Limb (tissue), 2 donors: ENCODE data around the gene MBLAC1.

Source experiments
- DNase-seq, 2 donors: peaks; one replicate each; pipeline ENCODE4 v3.0.0-alpha.2; 2016; ENCODE audit errors: extremely low spot score in 2 of 2

Gene MBLAC1

GRCh38 chr7:100171087-100171681, 44.4 kb downstream of the MBLAC1 start:
- peak in 1 of 2 donors; percentile 55 for DNase-seq

GRCh38 chr7:100171840-100172239, 45.1 kb downstream of the MBLAC1 start:
- DNase-seq, result no peak

GRCh38 chr7:100173806-100174495, 47.2 kb downstream of the MBLAC1 start:
- DNase-seq, result no peak

GRCh38 chr7:100174582-100174981, 47.8 kb downstream of the MBLAC1 start:
- no peak for DNase-seq

GRCh38 chr7:100175296-100175935, 48.6 kb downstream of the MBLAC1 start:
- DNase-seq, result no peak

GRCh38 chr7:100176096-100177044, 49.6 kb downstream of the MBLAC1 start:
- no peak for DNase-seq

- peak; percentile 94 to 99 for DNase-seq
Observed at GRCh38 chr7:100177045-100178001, 50.6 kb downstream of the MBLAC1 start, which contains the start of the genes GPC2 and STAG3. GPC2 (minus strand) TSS chr7:100177381; CDS start chr7:100177199, 182 bp downstream. STAG3 (plus strand) TSS chr7:100177918; CDS start chr7:100180557, 2,639 bp downstream.
